GM06990 (cell line): ENCODE measurements around the gene SLC7A1.

Experiments
- DNase-seq: peaks from one replicate; pipeline ENCODE4 v3.0.0-alpha.2; 2011; ENCODE audit not compliant: insufficient read length; ENCODE audit errors: extremely low read depth
- H3K27me3 ChIP-seq: replicated peaks from 2 replicates; pipeline ENCODE4 v1.6.0; 2011; ENCODE audit warnings: low read length; ENCODE audit not compliant: control insufficient read depth, insufficient read depth
- H3K36me3 ChIP-seq: 2 replicates; pipeline ENCODE4 v1.5.1; 2011; ENCODE audit warnings: low read length; ENCODE audit not compliant: control insufficient read depth, insufficient read depth
- H3K4me3 ChIP-seq: replicated peaks from 2 replicates; pipeline ENCODE4 v1.5.1; 2011; ENCODE audit warnings: low read depth, mild to moderate bottlenecking, control low read depth, low read length
- TF ChIP-seq, protein P1 (sequence below): IDR thresholded peaks from 2 replicates; pipeline ENCODE4 v1.5.1; 2011; ENCODE audit warnings: low read length, control low read depth, mild to moderate bottlenecking, inconsistent platforms; ENCODE audit not compliant: insufficient read depth, poor library complexity, severe bottlenecking

The SLC7A1 gene

DNA sequence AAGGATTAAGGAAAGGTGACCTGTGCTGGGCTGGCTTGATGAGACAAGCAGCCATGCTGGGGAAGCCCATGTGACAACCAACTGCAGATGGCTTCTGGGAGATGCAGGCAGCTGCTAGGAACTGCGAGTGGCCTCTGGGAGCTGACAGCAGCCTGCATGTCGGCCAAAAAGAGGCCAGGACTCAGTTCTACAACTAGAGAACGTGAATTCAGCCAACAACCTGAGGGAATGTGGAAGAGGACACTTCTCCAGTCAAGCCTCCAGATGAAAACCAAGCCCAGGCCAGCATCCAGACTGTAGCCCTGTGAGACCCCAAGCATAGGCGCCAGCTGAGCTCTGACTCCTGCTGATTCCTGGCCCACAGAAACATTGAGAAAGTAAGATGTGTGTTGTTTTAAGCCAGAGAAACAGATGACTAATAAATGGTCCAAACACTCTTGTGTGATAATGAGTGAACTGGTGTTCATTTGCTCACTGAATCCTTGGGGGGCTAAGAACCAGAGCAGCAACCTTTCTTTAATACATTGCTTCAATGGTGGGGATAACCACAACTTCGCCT, 45.0 kb downstream of the SLC7A1 start:
- peaks cover 16% of the 10 kb centered on the region for H3K36me3 ChIP-seq

DNA sequence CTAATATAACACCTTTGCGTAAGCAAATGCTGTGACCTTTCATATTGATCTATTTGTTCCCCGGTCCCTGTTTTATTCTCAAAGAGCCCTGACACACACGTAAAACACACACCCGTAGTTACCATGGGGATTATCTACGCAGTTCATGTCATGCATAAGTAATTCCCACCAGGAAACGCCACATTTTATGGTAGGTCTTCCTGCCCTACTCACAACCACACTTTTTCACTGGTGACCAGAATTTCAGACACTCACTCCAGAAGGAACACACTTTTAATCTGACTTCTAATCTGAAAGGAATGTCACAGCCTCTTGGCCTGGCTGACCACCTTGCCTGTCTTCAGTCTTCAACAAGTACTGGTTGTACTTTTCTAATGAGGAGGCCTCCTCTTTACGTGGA, 46.8 kb downstream of the SLC7A1 start:
- Histone ChIP-seq H3K36me3 (peaks cover 16% of the 10 kb centered on the region), H3K27me3 (no peaks in the 10 kb centered on the region), H3K4me3 (no peak overlapping the region)
- TF ChIP-seq, protein P1, sequence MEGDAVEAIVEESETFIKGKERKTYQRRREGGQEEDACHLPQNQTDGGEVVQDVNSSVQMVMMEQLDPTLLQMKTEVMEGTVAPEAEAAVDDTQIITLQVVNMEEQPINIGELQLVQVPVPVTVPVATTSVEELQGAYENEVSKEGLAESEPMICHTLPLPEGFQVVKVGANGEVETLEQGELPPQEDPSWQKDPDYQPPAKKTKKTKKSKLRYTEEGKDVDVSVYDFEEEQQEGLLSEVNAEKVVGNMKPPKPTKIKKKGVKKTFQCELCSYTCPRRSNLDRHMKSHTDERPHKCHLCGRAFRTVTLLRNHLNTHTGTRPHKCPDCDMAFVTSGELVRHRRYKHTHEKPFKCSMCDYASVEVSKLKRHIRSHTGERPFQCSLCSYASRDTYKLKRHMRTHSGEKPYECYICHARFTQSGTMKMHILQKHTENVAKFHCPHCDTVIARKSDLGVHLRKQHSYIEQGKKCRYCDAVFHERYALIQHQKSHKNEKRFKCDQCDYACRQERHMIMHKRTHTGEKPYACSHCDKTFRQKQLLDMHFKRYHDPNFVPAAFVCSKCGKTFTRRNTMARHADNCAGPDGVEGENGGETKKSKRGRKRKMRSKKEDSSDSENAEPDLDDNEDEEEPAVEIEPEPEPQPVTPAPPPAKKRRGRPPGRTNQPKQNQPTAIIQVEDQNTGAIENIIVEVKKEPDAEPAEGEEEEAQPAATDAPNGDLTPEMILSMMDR, result no peak
- DNase-seq, result no peak

More for the DNA sequence above, 45.0 kb downstream of the SLC7A1 start:
- TF ChIP-seq, protein P1, result no peak
- no peaks in the 10 kb centered on the region for H3K27me3 ChIP-seq
- H3K4me3 ChIP-seq, result no peak overlapping the region
- no peak for DNase-seq

DNA sequence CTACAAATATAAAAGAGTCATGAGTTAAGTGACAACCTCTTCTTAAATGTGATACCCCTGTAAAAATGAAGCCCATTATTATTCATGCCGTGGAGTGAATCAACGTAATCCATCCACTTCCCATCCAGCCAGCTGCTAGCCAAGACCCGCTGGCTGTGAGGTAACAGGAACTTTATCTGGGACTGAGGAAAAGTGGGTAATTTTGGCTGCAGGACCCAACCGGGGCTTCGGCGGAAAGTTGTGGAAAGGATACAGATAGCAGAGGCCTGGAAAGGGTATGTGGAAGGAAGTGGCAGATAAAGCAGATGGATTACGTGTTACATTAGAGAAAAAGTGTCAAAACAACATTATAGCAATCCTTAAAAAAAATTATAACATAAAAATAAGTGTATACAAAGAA, 48.3 kb downstream of the SLC7A1 start:
- DNase-seq, result no peak
- TF ChIP-seq, protein P1, result no peak
- peaks cover 11% of the 10 kb centered on the region for H3K36me3 ChIP-seq
- no peak overlapping the region for H3K4me3 ChIP-seq
- no peaks in the 10 kb centered on the region for H3K27me3 ChIP-seq

DNA sequence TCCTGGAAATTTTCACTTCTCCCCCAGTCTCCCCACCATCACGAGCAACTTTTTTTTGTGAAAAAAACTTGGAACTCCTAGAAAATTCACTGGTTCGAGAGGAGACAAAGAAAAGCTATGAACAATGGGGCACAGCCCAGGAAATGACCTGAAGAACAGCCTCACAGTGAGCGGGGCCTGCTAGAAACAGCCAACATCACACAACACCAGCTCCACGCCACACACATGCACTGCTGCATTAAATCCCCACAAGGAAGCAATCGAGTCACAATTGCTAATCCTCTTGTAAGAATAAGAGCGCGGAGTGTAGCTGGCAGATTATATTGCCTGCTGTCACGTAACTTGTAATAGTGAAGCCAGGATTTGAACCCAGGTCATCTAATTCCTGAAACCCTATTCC, 48.8 kb downstream of the SLC7A1 start:
- no peak for DNase-seq

DNA sequence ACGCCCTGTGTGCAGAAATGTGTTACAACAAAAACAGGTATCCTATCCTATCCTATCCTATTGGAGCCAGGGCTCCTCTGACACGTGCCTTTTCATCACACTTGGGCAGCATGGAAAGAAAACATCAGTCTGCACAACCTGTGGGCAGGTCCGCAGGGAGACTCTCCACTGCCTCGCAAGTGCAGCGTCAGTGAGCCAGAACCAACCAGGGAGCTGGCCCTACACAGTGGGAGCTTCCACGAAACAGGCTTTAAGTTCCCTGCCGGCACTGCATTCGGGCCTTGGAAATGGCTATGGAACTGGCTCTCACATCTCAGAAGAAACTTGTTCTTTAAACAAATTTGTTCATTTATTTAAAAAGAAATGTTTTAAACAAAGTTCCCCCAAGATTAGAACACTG, 49.5 kb downstream of the SLC7A1 start:
- Histone ChIP-seq H3K27me3 (no peaks in the 10 kb centered on the region), H3K4me3 (no peak overlapping the region), H3K36me3 (peaks cover 8% of the 10 kb centered on the region)
- TF ChIP-seq, protein P1, result no peak
- DNase-seq, result no peak

More for the DNA sequence above, 48.8 kb downstream of the SLC7A1 start:
- H3K4me3 ChIP-seq, result no peak overlapping the region
- TF ChIP-seq, protein P1, result no peak
- no peaks in the 10 kb centered on the region for H3K27me3 ChIP-seq
- H3K36me3 ChIP-seq, result peaks cover 11% of the 10 kb centered on the region
